ENCODE results near the gene FBL.

GRCh38 chr19:39825093-39825463 lies 21.1 kb downstream of the FBL start:
- TF ChIP-seq POLR2AphosphoS5 (IDR thresholded peaks at IDR 0.05; ENCODE audit: low read depth, low read length) (no peak), TAF1 (IDR thresholded peaks at IDR 0.05; ENCODE audit: borderline replicate concordance, insufficient read depth, low read length) (no peak), SIN3A (IDR thresholded peaks at IDR 0.05; ENCODE audit: borderline replicate concordance, insufficient read depth, low read length) (no peak), FOXP2 (optimal IDR thresholded peaks at IDR 0.05; ENCODE audit: borderline replicate concordance, extremely low read depth, extremely low read length, insufficient read depth) (no peak)
- TF ChIP-seq, protein P1, sequence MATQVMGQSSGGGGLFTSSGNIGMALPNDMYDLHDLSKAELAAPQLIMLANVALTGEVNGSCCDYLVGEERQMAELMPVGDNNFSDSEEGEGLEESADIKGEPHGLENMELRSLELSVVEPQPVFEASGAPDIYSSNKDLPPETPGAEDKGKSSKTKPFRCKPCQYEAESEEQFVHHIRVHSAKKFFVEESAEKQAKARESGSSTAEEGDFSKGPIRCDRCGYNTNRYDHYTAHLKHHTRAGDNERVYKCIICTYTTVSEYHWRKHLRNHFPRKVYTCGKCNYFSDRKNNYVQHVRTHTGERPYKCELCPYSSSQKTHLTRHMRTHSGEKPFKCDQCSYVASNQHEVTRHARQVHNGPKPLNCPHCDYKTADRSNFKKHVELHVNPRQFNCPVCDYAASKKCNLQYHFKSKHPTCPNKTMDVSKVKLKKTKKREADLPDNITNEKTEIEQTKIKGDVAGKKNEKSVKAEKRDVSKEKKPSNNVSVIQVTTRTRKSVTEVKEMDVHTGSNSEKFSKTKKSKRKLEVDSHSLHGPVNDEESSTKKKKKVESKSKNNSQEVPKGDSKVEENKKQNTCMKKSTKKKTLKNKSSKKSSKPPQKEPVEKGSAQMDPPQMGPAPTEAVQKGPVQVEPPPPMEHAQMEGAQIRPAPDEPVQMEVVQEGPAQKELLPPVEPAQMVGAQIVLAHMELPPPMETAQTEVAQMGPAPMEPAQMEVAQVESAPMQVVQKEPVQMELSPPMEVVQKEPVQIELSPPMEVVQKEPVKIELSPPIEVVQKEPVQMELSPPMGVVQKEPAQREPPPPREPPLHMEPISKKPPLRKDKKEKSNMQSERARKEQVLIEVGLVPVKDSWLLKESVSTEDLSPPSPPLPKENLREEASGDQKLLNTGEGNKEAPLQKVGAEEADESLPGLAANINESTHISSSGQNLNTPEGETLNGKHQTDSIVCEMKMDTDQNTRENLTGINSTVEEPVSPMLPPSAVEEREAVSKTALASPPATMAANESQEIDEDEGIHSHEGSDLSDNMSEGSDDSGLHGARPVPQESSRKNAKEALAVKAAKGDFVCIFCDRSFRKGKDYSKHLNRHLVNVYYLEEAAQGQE (IDR thresholded peaks at IDR 0.05; ENCODE audit: insufficient read depth in 1 of 2, low read depth in 2 of 2, low read length in 2 of 2): no peak
